Stimulated activated CD4-positive, alpha-beta T cell treated with anti-CD3 and anti-CD28 coated beads, Interleukin-12 subunit alpha, Interleukin-12 subunit beta, amount 100 ng/mL, for 4 hours (primary cell): ENCODE results near the gene NUP62.

Experiments used
- DNase-seq: peaks from one replicate; pipeline ENCODE4 v3.0.0-alpha.2; 2020

NUP62 gene

GRCh38 chr19:49863254-49863934 lies 65.9 kb downstream of the NUP62 start:
- DNase-seq = no peak

GRCh38 chr19:49862391-49863253 lies 66.7 kb downstream of the NUP62 start:
- DNase-seq = no peak

- DNase-seq = no peak
Observed at GRCh38 chr19:49861541-49862378, 67.5 kb downstream of the NUP62 start.

- no peak for DNase-seq
Observed at GRCh38 chr19:49861107-49861506, 68.2 kb downstream of the NUP62 start.

- DNase-seq = no peak
Observed at GRCh38 chr19:49860336-49861102, 68.8 kb downstream of the NUP62 start.

- no peak for DNase-seq
Observed at GRCh38 chr19:49859682-49860335, 69.5 kb downstream of the NUP62 start.

DNA sequence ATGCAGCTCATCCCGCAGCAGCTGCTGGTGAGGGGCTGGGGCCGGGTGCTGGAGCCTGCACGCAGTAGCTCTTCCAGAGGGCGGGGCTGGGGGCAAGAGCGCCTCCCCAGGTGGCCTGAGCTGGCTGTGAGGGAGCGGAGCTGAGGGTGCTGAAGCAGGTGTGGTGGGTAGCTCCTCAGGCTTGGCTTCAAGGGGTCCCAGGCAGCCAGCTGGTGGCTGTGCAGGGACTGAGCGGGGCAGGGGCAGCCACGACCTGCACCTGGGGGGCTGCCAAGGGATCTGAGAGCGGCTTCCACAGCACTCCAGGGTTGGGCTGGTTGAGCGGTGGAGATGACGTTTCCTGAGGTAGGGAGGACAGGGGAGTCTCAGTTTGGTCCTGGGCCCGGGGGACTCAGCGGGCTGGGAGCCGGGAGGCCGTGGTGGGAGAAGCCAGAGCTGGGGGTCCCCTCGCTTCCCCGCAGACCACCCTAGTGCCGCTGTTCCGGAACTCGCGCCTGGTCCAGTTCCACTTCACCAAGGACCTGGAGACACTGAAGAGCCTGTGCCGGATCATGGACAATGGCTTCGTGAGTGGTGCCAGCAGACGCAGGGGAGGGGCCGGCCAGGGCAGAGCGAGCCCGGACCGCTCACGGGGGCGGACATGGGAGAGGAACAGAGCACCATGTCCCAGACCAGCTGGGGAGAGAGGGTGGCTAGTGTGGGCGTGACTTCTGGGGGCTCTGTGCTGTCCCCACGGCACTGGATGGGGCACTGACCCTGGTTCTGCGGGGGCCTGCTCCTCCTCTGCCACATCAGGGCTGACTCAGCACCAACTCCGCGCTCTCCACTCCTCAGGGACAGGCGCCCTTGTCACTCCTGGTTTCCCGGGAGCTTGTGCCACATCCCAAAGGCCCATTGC lies 71.0 kb downstream of the NUP62 start:
- DNase-seq = no peak

- DNase-seq = no peak
Observed at GRCh38 chr19:49857838-49858087, 71.5 kb downstream of the NUP62 start.

GRCh38 chr19:49857061-49857837 lies 72.1 kb downstream of the NUP62 start:
- no peak for DNase-seq
